ENCODE measurements around the gene NFIB. TPM values are rescaled to one million over a fixed set of nuclear protein-coding genes. Genes with fewer than 3 reads are reported as not detected.

The NFIB gene
- total and polyA plus RNA-seq, 2 of the 8 experiments (the other 6 are each of a cell fraction or from before 2014, with no cell fraction given): 2.6 to 13.1 TPM

DNA sequence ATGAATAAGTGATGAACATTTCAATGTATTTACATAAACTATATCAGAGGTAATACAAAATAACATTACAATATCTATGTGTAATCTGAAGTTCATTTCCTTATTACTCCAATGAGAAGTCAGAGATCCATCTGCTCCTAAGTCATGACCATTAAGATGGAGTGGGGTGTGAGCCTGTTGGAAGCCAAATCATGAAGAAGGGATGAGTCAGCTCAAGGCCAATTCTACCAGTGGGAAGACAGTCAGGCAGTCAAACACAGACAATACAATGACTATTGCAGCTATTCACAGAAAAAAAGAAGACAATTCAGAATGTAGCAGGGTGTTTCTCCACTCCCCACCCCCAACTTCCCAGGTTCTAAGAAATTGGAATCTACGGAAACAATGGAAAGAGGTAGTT, 155.0 kb downstream of the NFIB start (continued):
- no peak for TF ChIP-seq CBX8 (IDR thresholded peaks at IDR 0.05; ENCODE audit: borderline replicate concordance, low read depth, low read length)
- TF ChIP-seq FOSL1 (IDR thresholded peaks at IDR 0.05; ENCODE audit: insufficient read depth, low read depth, low read length): no peak
- TF ChIP-seq PHF8 (conservative IDR thresholded peaks at IDR 0.05; ENCODE audit: low read depth, low read length): no peak
